H1 (cell line): Measurements from ENCODE around the gene KCNH1. TPM values are rescaled to one million over a fixed set of nuclear protein-coding genes. Genes with fewer than 3 reads are reported as not detected.

Source experiments
- CTCF ChIA-PET: fragments of 300-600 bp; sonication (Branson Sonifier 250); formaldehyde crosslinking; loops from one replicate; lab custom pipeline; 2021; ENCODE audit not compliant: partially characterized antibody; lab: Charles Lee
- POLR2A ChIA-PET: fragments of 300-600 bp; sonication (Branson Sonifier 250); formaldehyde crosslinking; loops from one replicate; lab custom pipeline; 2021; ENCODE audit warnings: inconsistent platforms; ENCODE audit not compliant: partially characterized antibody; lab: Charles Lee
- DNase-seq, 2 experiments: peaks; one replicate each; pipeline versions ENCODE4 v3.0.0 to v3.0.0-alpha.2; 2010 to 2022; ENCODE audit warnings: low spot score in 2 of 2, low read depth in 1 of 2, mixed read lengths in 1 of 2
- FAIRE-seq: peaks from 2 replicates; lab custom pipeline; 2011; peaks lifted over from hg19 to GRCh38; lab: Jason Lieb, UNC
- H2AFZ ChIP-seq: 2 replicates; pipeline ENCODE4 v1.8.1; 2012; ENCODE audit warnings: low read length, inconsistent platforms
- H2AK5ac ChIP-seq: 2 replicates; pipeline ENCODE4 v1.6.1; 2013; ENCODE audit warnings: low read depth, low read length
- H2BK120ac ChIP-seq: replicated peaks from 2 replicates; pipeline ENCODE3; 2013; ENCODE audit warnings: low read depth, low read length, inconsistent platforms
- H2BK12ac ChIP-seq: 2 replicates; pipeline ENCODE4 v1.6.1; 2013; ENCODE audit warnings: low read depth, low read length
- H2BK15ac ChIP-seq: 2 replicates; pipeline ENCODE4 v1.6.1; 2013; ENCODE audit warnings: low read length
- H2BK20ac ChIP-seq: 2 replicates; pipeline ENCODE4 v1.6.1; 2013; ENCODE audit warnings: low read length
- H2BK5ac ChIP-seq: 2 replicates; pipeline ENCODE4 v1.6.1; 2013; ENCODE audit warnings: low read depth, low read length
- H3K14ac ChIP-seq: 2 replicates; pipeline ENCODE4 v1.6.1; 2013; ENCODE audit warnings: inconsistent platforms; ENCODE audit not compliant: insufficient read length
- H3K18ac ChIP-seq: 2 replicates; pipeline ENCODE4 v1.6.1; 2013; ENCODE audit warnings: low read length; ENCODE audit errors: extremely low read depth
- H3K23ac ChIP-seq: 2 replicates; pipeline ENCODE4 v1.6.1; 2013; ENCODE audit warnings: inconsistent platforms; ENCODE audit not compliant: insufficient read length
- H3K23me2 ChIP-seq: 2 replicates; pipeline ENCODE4 v1.6.1; 2013; ENCODE audit warnings: low read depth, low read length
- H3K27ac ChIP-seq: 2 replicates; pipeline ENCODE4 v1.6.1; 2011; ENCODE audit warnings: low read depth, low read length, inconsistent platforms
- H3K27me3 ChIP-seq, 4 experiments: replicated peaks in 1 of 4; 1 replicate in 1 of 4; 2 replicates in 3 of 4; pipeline versions ENCODE4 v1.6.1 to v1.8.1; 2011 to 2013; ENCODE audit warnings: low read length in 3 of 4, mild to moderate bottlenecking in 3 of 4, inconsistent platforms in 2 of 4, mixed read lengths in 2 of 4, moderate library complexity in 1 of 4; ENCODE audit not compliant: control insufficient read depth in 3 of 4, insufficient read depth in 3 of 4; ENCODE audit errors: extremely low read depth in 1 of 4
- H3K36me3 ChIP-seq, 4 experiments: 2 replicates each; pipeline versions ENCODE4 v1.6.1 to v1.8.1; 2011 to 2013; ENCODE audit warnings: mild to moderate bottlenecking in 4 of 4, low read length in 3 of 4, moderate library complexity in 2 of 4, control low read depth in 1 of 4, inconsistent platforms in 1 of 4; ENCODE audit not compliant: insufficient read depth in 4 of 4, control insufficient read depth in 2 of 4
- H3K4ac ChIP-seq: replicated peaks from 2 replicates; pipeline ENCODE3; 2013; ENCODE audit warnings: low read length, low read depth, mixed read lengths, inconsistent platforms; ENCODE audit not compliant: insufficient read length
- H3K4me1 ChIP-seq, 4 experiments: replicated peaks in 1 of 4; 1 replicate in 1 of 4; 2 replicates in 3 of 4; pipeline versions ENCODE4 v1.6.1 to v1.8.1; 2011 to 2013; ENCODE audit warnings: low read length in 3 of 4, inconsistent platforms in 2 of 4, mixed read lengths in 1 of 4; ENCODE audit not compliant: insufficient read depth in 4 of 4, control insufficient read depth in 3 of 4
- H3K4me2 ChIP-seq, 2 experiments: 2 replicates each; pipeline versions ENCODE4 v1.6.1 to v1.8.1; 2011 to 2013; ENCODE audit warnings: low read depth in 2 of 2, low read length in 2 of 2, control low read depth in 1 of 2, inconsistent platforms in 1 of 2, mild to moderate bottlenecking in 1 of 2; ENCODE audit not compliant: insufficient read depth in 1 of 2
- H3K4me3 ChIP-seq, 4 experiments: fragments of 200-600, 300-600 bp in 1 of 4; sonication (generic), shearing (Covaris generic), sonication (Bioruptor Twin) in 1 of 4; 2 replicates each; pipeline versions ENCODE4 v1.5.1 to v1.8.1; 2011 to 2016; ENCODE audit warnings: low read length in 4 of 4, low read depth in 3 of 4, control low read depth in 2 of 4, inconsistent platforms in 2 of 4, mild to moderate bottlenecking in 2 of 4, mixed read lengths in 1 of 4, moderate library complexity in 1 of 4; ENCODE audit not compliant: insufficient read depth in 2 of 4; ENCODE audit errors: extremely low read depth in 1 of 4
- H3K56ac ChIP-seq: replicated peaks from 2 replicates; pipeline ENCODE3; 2013; ENCODE audit warnings: low read depth, mild to moderate bottlenecking, mixed read lengths, low read length, inconsistent platforms; ENCODE audit not compliant: insufficient read length
- H3K79me1 ChIP-seq: 2 replicates; pipeline ENCODE4 v1.6.1; 2013; ENCODE audit warnings: low read depth, low read length, control low read depth
- H3K79me2 ChIP-seq, 2 experiments: 2 replicates each; pipeline versions ENCODE4 v1.6.1 to v1.8.1; 2012 to 2013; ENCODE audit warnings: low read length in 2 of 2, mild to moderate bottlenecking in 2 of 2, inconsistent platforms in 1 of 2; ENCODE audit not compliant: insufficient read depth in 2 of 2, control insufficient read depth in 1 of 2
- H3K9ac ChIP-seq, 4 experiments: replicated peaks in 1 of 4; 1 replicate in 1 of 4; 2 replicates in 3 of 4; pipeline versions ENCODE4 v1.6.1 to v1.8.1; 2011 to 2013; ENCODE audit warnings: low read depth in 3 of 4, low read length in 3 of 4, control low read depth in 2 of 4, mild to moderate bottlenecking in 2 of 4, moderate library complexity in 2 of 4, inconsistent platforms in 1 of 4; ENCODE audit errors: extremely low read depth in 1 of 4
- H3K9me3 ChIP-seq, 2 experiments: 2 replicates each; pipeline versions ENCODE4 v1.6.1 to v1.8.1; 2012 to 2013; ENCODE audit warnings: mild to moderate bottlenecking in 2 of 2, moderate library complexity in 2 of 2, control low read depth in 1 of 2, inconsistent platforms in 1 of 2, low read depth in 1 of 2, low read length in 1 of 2, mixed read lengths in 1 of 2; ENCODE audit not compliant: insufficient read depth in 2 of 2
- H4K20me1 ChIP-seq, 2 experiments: replicated peaks in 1 of 2; 2 replicates each; pipeline versions ENCODE3 to v1.8.1; 2011 to 2013; ENCODE audit warnings: inconsistent platforms in 2 of 2, low read length in 2 of 2, mild to moderate bottlenecking in 1 of 2; ENCODE audit not compliant: insufficient read depth in 2 of 2, control insufficient read depth in 1 of 2
- H4K5ac ChIP-seq: 2 replicates; pipeline ENCODE4 v1.6.1; 2013; ENCODE audit warnings: low read length, low read depth, mixed read lengths, inconsistent platforms; ENCODE audit not compliant: insufficient read length
- H4K8ac ChIP-seq: 2 replicates; pipeline ENCODE4 v1.8.0; 2013; ENCODE audit warnings: mild to moderate bottlenecking, moderate library complexity, low read length, inconsistent platforms; ENCODE audit not compliant: insufficient read depth; ENCODE audit errors: extremely low read depth
- H4K91ac ChIP-seq: replicated peaks from 2 replicates; pipeline ENCODE3; 2013; ENCODE audit warnings: low read length, mixed read lengths, inconsistent platforms; ENCODE audit not compliant: insufficient read length
- EZH2 ChIP-seq: fragments of 200-600 bp; sonication (generic); IDR thresholded peaks from 2 replicates; pipeline ENCODE4 v1.7.1; 2012; ENCODE audit warnings: low read depth, mild to moderate bottlenecking, moderate library complexity, low read length, inconsistent platforms; ENCODE audit not compliant: severe bottlenecking
- GABPA ChIP-seq: IDR thresholded peaks from 2 replicates; pipeline ENCODE4 v1.6.1; 2011; ENCODE audit warnings: mild to moderate bottlenecking, low read length, moderate library complexity, borderline replicate concordance; ENCODE audit not compliant: insufficient read depth
- HDAC2 ChIP-seq, 2 experiments: fragments of 300-600 bp in 1 of 2; sonication (generic) in 1 of 2; IDR thresholded peaks; 2 replicates each; pipeline ENCODE4 v1.6.1; 2011 to 2012; ENCODE audit warnings: low read depth in 2 of 2, low read length in 2 of 2, mild to moderate bottlenecking in 2 of 2, moderate library complexity in 2 of 2, borderline replicate concordance in 1 of 2, inconsistent platforms in 1 of 2
- KDM5A ChIP-seq: fragments of 200-600 bp; IDR thresholded peaks from 2 replicates; pipeline ENCODE4 v1.7.1; 2012; ENCODE audit warnings: mild to moderate bottlenecking, low read length, inconsistent platforms, mixed read lengths
- NANOG ChIP-seq: IDR thresholded peaks from 2 replicates; pipeline ENCODE4 v1.6.1; 2011; ENCODE audit warnings: low read length, low read depth, mild to moderate bottlenecking, inconsistent platforms; ENCODE audit not compliant: insufficient read depth, poor library complexity, severe bottlenecking
- RNF2 ChIP-seq: fragments of 200-900, 300-1000 bp; sonication (generic); IDR thresholded peaks from 2 replicates; pipeline ENCODE4 v1.7.1; 2016; ENCODE audit warnings: borderline replicate concordance, low read depth, mild to moderate bottlenecking, antibody characterized with exemption, low read length; ENCODE audit not compliant: poor library complexity, severe bottlenecking; ENCODE audit errors: missing control alignments
- USF2 ChIP-seq: IDR thresholded peaks from 2 replicates; pipeline ENCODE4 v1.6.1; 2011; ENCODE audit warnings: low read length, improper control_type of control experiment
- WGBS, 2 experiments: shearing (Covaris generic) in 1 of 2; methylation state at CpG; one replicate each; pipeline versions ENCODE4 v1.1.6 to v1.1.7; 2013 to 2015; ENCODE audit warnings: low lambda C conversion rate in 2 of 2, mixed read lengths in 2 of 2, inconsistent platforms in 1 of 2, low coverage in 1 of 2, missing lambda C conversion rate in 1 of 2; ENCODE audit not compliant: insufficient replicate concordance in 2 of 2, insufficient coverage in 1 of 2, insufficient read length in 1 of 2; ENCODE audit errors: extremely low coverage in 1 of 2, missing lambda C conversion rate in 1 of 2; 5-methylcytosine and 5-hydroxymethylcytosine counted together
- polyA plus RNA-seq, 7 experiments: library from polyadenylated mRNA; depleted of rRNA in 3 of 7; stranded (reverse) in 5 of 7; unstranded in 2 of 7; fragments of >200 nt in 5 of 7; fragments of 200-250 nt in 2 of 7; gene quantifications; 1 replicate in 5 of 7; 2 replicates in 1 of 7; 4 replicates in 1 of 7; pipeline versions ENCODE4 v1.2.1 to v1.2.3, GENCODE V29; 2011 to 2013; ENCODE audit warnings: missing spikeins in 2 of 7, mixed read lengths in 2 of 7
- total RNA-seq: library from RNA; stranded (reverse); fragmentation: NEBNext Ultra II Directional; extraction: Animal tissue kit (Norgen Biotek cat#: 25700); gene quantifications from 2 replicates; pipeline ENCODE4 v1.2.1, GENCODE V29; 2021

KCNH1 gene
- total and polyA plus RNA-seq, 2 of the 8 experiments (the other 6 are each of a cell fraction or from before 2014, with no cell fraction given), result 0.27 to 0.34 TPM

GRCh38 chr1:211129776-211130175 is 4.2 kb downstream of the KCNH1 start:
- Histone ChIP-seq H4K20me1 (no peaks in the 10 kb centered on the region), H3K18ac (no peak overlapping the region), H2AK5ac (no peak overlapping the region), H3K9ac (no peak overlapping the region), H4K8ac (no peak overlapping the region), H3K56ac (no peak overlapping the region), H3K23me2 (peaks cover 2% of the 10 kb centered on the region; the same call in 1 of the 2 replicates), H2BK15ac (no peak overlapping the region), H3K4me3 (no peak overlapping the region), H2AFZ (no peak overlapping the region), H3K4me1 (peaks cover 2 to 10% (median 3%) of the 10 kb centered on the region in 4 experiments; a peak in 4 of 7 replicates), H4K5ac (no peak overlapping the region), H3K4me2 (no peak overlapping the region), H3K14ac (no peak overlapping the region), H3K23ac (no peak overlapping the region), H2BK12ac (no peak overlapping the region), H4K91ac (no peak overlapping the region), H3K79me2 (no peaks in the 10 kb centered on the region), H2BK20ac (no peak overlapping the region), H2BK120ac (no peak overlapping the region), H3K4ac (no peak overlapping the region), H3K36me3 (no peaks in the 10 kb centered on the region), H3K79me1 (no peaks in the 10 kb centered on the region), H3K27me3 (peaks cover 8 to 18% (median 14%) of the 10 kb centered on the region in 4 experiments), H2BK5ac (no peak overlapping the region), H3K9me3 (no peaks in the 10 kb centered on the region), H3K27ac (no peak overlapping the region)
- FAIRE-seq (no peak), DNase-seq (no peak)
- ChIA-PET POLR2A (no interaction called here), CTCF (interaction anchor here (1.5 kb wide), 1 partner anchor 683 kb away, joined by 3 read pairs; no protein-coding TSS in a partner anchor)
- WGBS, 2 experiments, result 85% methylated on average over 1 of the region's 1 CpG; no CpG with 5 or more reads in 1 of the 2 experiments
- TF ChIP-seq NANOG, result no peak
- TF ChIP-seq GABPA, result no peak
- TF ChIP-seq KDM5A, result no peak
- no peak for TF ChIP-seq USF2
- no peak for TF ChIP-seq RNF2
- TF ChIP-seq HDAC2 (IDR thresholded peaks at IDR 0.05; ENCODE audit: borderline replicate concordance in 1 of 2, low read depth in 2 of 2, low read length in 2 of 2), result no peak
- TF ChIP-seq EZH2, result no peak
